Ishikawa (cell line): ENCODE results near the gene ABCC10.

Experiments
- CEBPB ChIP-seq: IDR thresholded peaks from 2 replicates; pipeline ENCODE4 v1.6.1; 2012
- CREB1 ChIP-seq: IDR thresholded peaks from 2 replicates; pipeline ENCODE4 v1.6.1; 2012; ENCODE audit warnings: low read depth
- EP300 ChIP-seq: IDR thresholded peaks from 2 replicates; pipeline ENCODE4 v1.6.1; 2012; ENCODE audit warnings: borderline replicate concordance
- FOXM1 ChIP-seq: IDR thresholded peaks from 2 replicates; pipeline ENCODE4 v1.6.1; 2012; ENCODE audit warnings: low read depth, borderline replicate concordance
- MAX ChIP-seq: IDR thresholded peaks from 2 replicates; pipeline ENCODE4 v1.6.1; 2012

GRCh38 chr6:43471399-43471798 lies 44.1 kb downstream of the ABCC10 start:
- TF ChIP-seq EP300 (no peak), CREB1 (no peak), FOXM1 (no peak), MAX (no peak), CEBPB (no peak)
